ENCODE data around the gene RABGEF1.
"Not testable (repeated sequence)": the region's sequence is repeated elsewhere in the genome, so short reads cannot be mapped to it uniquely, and the experiment has no call there.

DNA sequence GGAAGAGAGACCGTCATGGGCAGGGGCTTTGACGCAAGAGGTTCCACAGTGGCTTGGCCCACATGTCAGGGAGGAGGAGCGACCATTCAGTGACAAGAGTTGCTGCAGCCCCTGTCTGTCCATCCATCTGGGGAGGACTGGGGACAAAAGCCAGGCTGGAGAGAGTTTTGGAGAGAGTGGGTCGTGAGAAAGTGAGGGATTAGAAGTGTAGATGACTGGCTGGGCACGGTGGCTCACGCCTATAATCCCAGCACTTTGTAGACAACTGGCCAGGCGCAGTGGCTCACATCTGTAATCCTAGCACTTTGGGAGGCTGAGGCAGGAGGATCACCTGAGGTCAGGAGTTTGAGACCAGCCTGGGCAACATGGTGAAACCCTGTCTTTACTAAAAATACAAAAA is 45.1 kb upstream of the RABGEF1 start:
- TF ChIP-seq, protein P1, sequence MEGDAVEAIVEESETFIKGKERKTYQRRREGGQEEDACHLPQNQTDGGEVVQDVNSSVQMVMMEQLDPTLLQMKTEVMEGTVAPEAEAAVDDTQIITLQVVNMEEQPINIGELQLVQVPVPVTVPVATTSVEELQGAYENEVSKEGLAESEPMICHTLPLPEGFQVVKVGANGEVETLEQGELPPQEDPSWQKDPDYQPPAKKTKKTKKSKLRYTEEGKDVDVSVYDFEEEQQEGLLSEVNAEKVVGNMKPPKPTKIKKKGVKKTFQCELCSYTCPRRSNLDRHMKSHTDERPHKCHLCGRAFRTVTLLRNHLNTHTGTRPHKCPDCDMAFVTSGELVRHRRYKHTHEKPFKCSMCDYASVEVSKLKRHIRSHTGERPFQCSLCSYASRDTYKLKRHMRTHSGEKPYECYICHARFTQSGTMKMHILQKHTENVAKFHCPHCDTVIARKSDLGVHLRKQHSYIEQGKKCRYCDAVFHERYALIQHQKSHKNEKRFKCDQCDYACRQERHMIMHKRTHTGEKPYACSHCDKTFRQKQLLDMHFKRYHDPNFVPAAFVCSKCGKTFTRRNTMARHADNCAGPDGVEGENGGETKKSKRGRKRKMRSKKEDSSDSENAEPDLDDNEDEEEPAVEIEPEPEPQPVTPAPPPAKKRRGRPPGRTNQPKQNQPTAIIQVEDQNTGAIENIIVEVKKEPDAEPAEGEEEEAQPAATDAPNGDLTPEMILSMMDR (IDR thresholded peaks at IDR 0.05; ENCODE audit: control extremely low read depth in 1 of 3, insufficient read depth in 1 of 3, low read depth in 1 of 3, low read length in 3 of 3) = not testable (repeated sequence)
- TF ChIP-seq YY1 (IDR thresholded peaks at IDR 0.05; ENCODE audit: low read depth, low read length); POLR2A (IDR thresholded peaks at IDR 0.05; ENCODE audit: control extremely low read depth in 1 of 2, low read depth in 2 of 2, low read length in 2 of 2); POLR2AphosphoS5 (IDR thresholded peaks at IDR 0.05; ENCODE audit: low read depth, low read length): not testable (repeated sequence)
